Effector memory CD4-positive, alpha-beta T cell (primary cell): Measurements from ENCODE around the gene SLC9A7.

Experiments
- DNase-seq, 3 donors: peaks; one replicate each; pipeline ENCODE4 v3.0.0-alpha.2; 2020
- H3K27ac ChIP-seq: 2 replicates; pipeline ENCODE4 v1.7.0; 2013; ENCODE audit warnings: mild to moderate bottlenecking, low read length, moderate library complexity; ENCODE audit not compliant: insufficient read depth, poor library complexity, severe bottlenecking
- H3K27me3 ChIP-seq: replicated peaks from 2 replicates; pipeline ENCODE4 v1.7.0; 2013; ENCODE audit warnings: mild to moderate bottlenecking, low read length; ENCODE audit not compliant: insufficient read depth, control insufficient read depth, poor library complexity, severe bottlenecking
- H3K36me3 ChIP-seq: 2 replicates; pipeline ENCODE4 v1.7.0; 2013; ENCODE audit warnings: mild to moderate bottlenecking, low read length, moderate library complexity; ENCODE audit not compliant: control insufficient read depth, insufficient read depth
- H3K4me1 ChIP-seq: 2 replicates; pipeline ENCODE4 v1.7.0; 2013; ENCODE audit warnings: low read length, mild to moderate bottlenecking; ENCODE audit not compliant: control insufficient read depth, insufficient read depth, poor library complexity, severe bottlenecking
- H3K4me3 ChIP-seq: 2 replicates; pipeline ENCODE4 v1.7.0; 2013; ENCODE audit warnings: low read length, low read depth, mild to moderate bottlenecking; ENCODE audit not compliant: insufficient read depth, poor library complexity, severe bottlenecking
- H3K9me3 ChIP-seq: 2 replicates; pipeline ENCODE4 v1.7.0; 2013; ENCODE audit warnings: mild to moderate bottlenecking, low read length, moderate library complexity; ENCODE audit not compliant: control insufficient read depth

SLC9A7 gene

GRCh38 chrX:46577221-46578005 lies 181.5 kb downstream of the SLC9A7 start:
- H3K36me3 ChIP-seq: no peaks in the 10 kb centered on the region
- H3K27ac ChIP-seq: no peak overlapping the region
- no peaks in the 10 kb centered on the region for H3K9me3 ChIP-seq
- H3K27me3 ChIP-seq: no peaks in the 10 kb centered on the region
- peaks cover 12% of the 10 kb centered on the region for H3K4me1 ChIP-seq
- no peak for DNase-seq
- H3K4me3 ChIP-seq: no peak overlapping the region

GRCh38 chrX:46576458-46576857 lies 182.5 kb downstream of the SLC9A7 start:
- Histone ChIP-seq H3K27me3 (no peaks in the 10 kb centered on the region), H3K36me3 (no peaks in the 10 kb centered on the region), H3K27ac (peak overlapping the region; percentile 7), H3K4me1 (peaks cover 12% of the 10 kb centered on the region), H3K9me3 (no peaks in the 10 kb centered on the region), H3K4me3 (peak overlapping the region; percentile 60)
- no peak for DNase-seq

- DNase-seq: no peak
- Histone ChIP-seq H3K27ac (peak overlapping the region; percentile 7), H3K9me3 (no peaks in the 10 kb centered on the region), H3K36me3 (no peaks in the 10 kb centered on the region), H3K27me3 (no peaks in the 10 kb centered on the region), H3K4me1 (peaks cover 12% of the 10 kb centered on the region), H3K4me3 (peak overlapping the region; percentile 60)
These were observed 182.9 kb downstream of the SLC9A7 start for GRCh38 chrX:46575991-46576392.

- Histone ChIP-seq H3K4me1 (peaks cover 12% of the 10 kb centered on the region), H3K27ac (no peak overlapping the region), H3K27me3 (no peaks in the 10 kb centered on the region), H3K4me3 (peak overlapping the region; percentile 60), H3K9me3 (no peaks in the 10 kb centered on the region), H3K36me3 (no peaks in the 10 kb centered on the region)
- DNase-seq: no peak
These were observed 183.3 kb downstream of the SLC9A7 start for GRCh38 chrX:46575586-46575985.

- DNase-seq: peak; percentile 10 to 28 (median 15)
- H3K27ac ChIP-seq: peak overlapping the region; percentile 70
- no peaks in the 10 kb centered on the region for H3K9me3 ChIP-seq
- H3K27me3 ChIP-seq: no peaks in the 10 kb centered on the region
- no peaks in the 10 kb centered on the region for H3K36me3 ChIP-seq
- H3K4me3 ChIP-seq: peak overlapping the region; percentile 60
- peaks cover 12% of the 10 kb centered on the region for H3K4me1 ChIP-seq
These were observed 184.0 kb downstream of the SLC9A7 start for GRCh38 chrX:46574774-46575381.

GRCh38 chrX:46573892-46574773 lies 184.8 kb downstream of the SLC9A7 start:
- no peaks in the 10 kb centered on the region for H3K9me3 ChIP-seq
- peak overlapping the region; percentile 70 for H3K27ac ChIP-seq
- peak overlapping the region; percentile 60 for H3K4me3 ChIP-seq
- peak; percentile 50 to 71 (median 68) for DNase-seq
- H3K36me3 ChIP-seq: no peaks in the 10 kb centered on the region
- no peaks in the 10 kb centered on the region for H3K27me3 ChIP-seq
- peaks cover 9% of the 10 kb centered on the region for H3K4me1 ChIP-seq

- H3K4me1 ChIP-seq: peaks cover 4% of the 10 kb centered on the region
These were observed 185.5 kb downstream of the SLC9A7 start, which contains the start of gene CHST7 for GRCh38 chrX:46573331-46573891. CHST7 (plus strand) TSS chrX:46573765; CDS start chrX:46573932, 167 bp downstream.

GRCh38 chrX:46572340-46572936 lies 186.5 kb downstream of the SLC9A7 start:
- Histone ChIP-seq H3K27me3 (no peaks in the 10 kb centered on the region), H3K4me1 (peaks cover 4% of the 10 kb centered on the region), H3K4me3 (peak overlapping the region; percentile 60), H3K9me3 (no peaks in the 10 kb centered on the region), H3K27ac (peak overlapping the region; percentile 70), H3K36me3 (no peaks in the 10 kb centered on the region)
- peak; percentile 7 to 31 (median 18) for DNase-seq

More at GRCh38 chrX:46573331-46573891, 185.5 kb downstream of the SLC9A7 start, which contains the start of gene CHST7:
- Histone ChIP-seq H3K27ac (peak within 1 kb of the TSS; percentile 70), H3K36me3 (no peaks in the 10 kb centered on the region), H3K4me3 (peak within 1 kb of the TSS; percentile 60), H3K27me3 (no peaks in the 10 kb centered on the region), H3K9me3 (no peaks in the 10 kb centered on the region)
- peak; percentile 45 to 53 (median 46) for DNase-seq
